GM18867 (cell line): ENCODE data around the gene CUX1.

Experiments used
- ATAC-seq: cut with Tn5 transposase; IDR thresholded peaks from one replicate; pipeline ENCODE4 v1.9.1; 2021; ENCODE audit warnings: mild to moderate bottlenecking, moderate library complexity; ENCODE audit not compliant: unreplicated experiment

The CUX1 gene

DNA sequence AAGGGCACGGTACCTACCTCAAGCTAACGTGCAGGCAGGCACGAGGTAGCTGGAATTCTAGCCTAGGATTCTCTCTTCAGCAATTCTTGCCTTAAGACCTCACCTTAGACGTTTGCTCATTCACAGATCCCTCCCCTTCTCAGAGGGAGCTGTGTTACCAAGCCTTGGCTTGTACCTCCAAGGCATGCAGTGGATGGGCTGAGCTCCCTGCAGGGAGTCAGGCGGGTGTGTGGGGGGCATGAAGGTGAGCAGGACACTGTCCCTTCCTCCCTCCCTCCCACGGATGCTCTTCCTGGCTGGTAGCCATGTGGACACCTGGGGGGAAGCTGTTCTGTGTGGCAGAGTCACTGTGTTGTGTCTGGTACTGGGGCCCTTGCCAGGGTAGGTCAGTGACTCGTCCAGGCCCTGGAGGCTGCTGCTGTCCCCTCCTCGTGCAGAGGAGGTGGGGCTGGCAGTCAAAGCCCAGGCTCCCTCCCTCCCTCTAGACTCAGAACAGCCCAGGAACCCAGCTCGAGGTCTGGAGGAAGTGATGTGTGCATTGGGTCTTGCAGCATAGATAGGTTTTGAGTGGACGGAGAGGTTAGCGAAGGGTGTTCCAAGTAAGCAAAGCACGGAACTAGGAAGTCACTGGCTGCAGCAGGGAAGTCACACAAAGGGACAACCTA is 247.1 kb downstream of the CUX1 start:
- no peak for ATAC-seq

- no peak for ATAC-seq
Measured at GRCh38 chr7:102065226-102065625, 247.8 kb downstream of the CUX1 start.

GRCh38 chr7:102066476-102066875 is 249.1 kb downstream of the CUX1 start:
- no peak for ATAC-seq

DNA sequence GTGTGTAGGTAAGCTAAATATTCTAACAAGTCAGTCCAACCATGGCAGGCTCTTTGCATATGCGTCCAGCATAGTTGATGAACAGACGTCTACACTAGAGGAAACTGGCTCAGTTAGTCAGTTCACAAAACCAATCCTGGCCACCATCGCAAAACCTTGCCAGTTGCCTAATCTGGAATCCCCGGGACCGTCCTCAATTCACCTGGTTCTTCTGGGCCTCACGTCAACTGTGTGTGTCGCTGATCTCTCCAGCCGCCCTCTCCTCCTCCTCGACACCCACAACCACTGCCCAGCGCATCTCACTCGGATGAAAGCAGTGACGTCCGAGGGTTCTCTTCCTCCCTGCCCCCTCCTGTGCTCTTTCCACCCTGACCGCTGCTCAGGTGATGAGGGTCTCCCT is 251.4 kb downstream of the CUX1 start:
- no peak for ATAC-seq

DNA sequence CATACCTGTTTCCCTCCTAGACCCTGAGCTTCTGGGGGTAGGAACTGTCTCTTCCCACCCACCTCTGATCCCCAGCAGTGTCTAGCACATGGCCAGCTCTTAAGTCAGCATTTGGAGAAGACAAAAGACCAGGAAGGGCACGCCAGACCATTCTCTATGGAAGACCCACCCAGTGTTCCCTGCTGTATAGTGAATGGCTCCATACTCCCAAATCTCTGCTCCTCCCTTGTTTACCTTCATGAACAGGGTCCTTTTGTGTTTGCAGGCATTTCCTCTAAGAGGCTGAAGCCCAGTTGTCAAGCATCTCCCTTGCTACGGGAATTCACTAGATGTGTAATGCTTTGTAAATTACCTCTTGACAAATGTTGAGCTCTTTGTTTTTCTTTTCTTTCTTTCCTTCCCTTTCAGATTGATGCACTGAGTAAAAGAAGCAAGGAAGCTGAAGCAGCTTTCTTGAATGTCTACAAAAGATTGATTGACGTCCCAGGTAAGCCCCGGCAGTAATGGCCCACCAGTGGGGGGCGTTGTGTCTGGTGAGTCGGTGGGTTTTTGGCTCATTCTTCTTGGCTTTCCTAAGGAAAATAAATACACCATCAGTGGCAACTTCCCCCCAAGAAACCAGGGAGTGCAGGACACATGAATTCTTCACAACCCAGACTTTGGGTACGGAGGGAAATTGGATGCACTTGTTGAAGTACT is 252.7 kb downstream of the CUX1 start:
- ATAC-seq = no peak

- ATAC-seq = no peak
Measured at GRCh38 chr7:102072003-102072402, 254.6 kb downstream of the CUX1 start.

GRCh38 chr7:102072636-102073209 is 255.3 kb downstream of the CUX1 start:
- no peak for ATAC-seq

- no peak for ATAC-seq
Measured at GRCh38 chr7:102073931-102074880, 256.8 kb downstream of the CUX1 start.

DNA sequence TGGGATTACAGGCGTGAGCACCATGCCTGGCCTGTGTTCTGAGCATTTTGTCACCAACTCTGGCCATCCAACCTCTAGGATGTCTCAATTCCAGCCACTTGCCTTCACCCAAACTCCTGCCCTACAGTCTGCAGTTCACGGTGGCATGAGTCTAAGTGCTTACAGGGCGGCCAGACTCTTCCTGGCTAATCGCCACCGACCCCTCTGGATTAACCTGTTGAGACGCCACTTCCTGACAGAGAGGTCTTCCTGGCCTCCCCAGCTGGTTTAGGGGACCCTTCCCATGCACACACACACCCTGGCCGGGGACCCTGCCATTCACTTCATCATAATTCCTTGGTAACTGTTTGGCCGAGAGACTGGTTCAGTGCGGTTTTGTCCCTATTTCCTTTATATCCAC is 257.7 kb downstream of the CUX1 start:
- ATAC-seq = no peak

DNA sequence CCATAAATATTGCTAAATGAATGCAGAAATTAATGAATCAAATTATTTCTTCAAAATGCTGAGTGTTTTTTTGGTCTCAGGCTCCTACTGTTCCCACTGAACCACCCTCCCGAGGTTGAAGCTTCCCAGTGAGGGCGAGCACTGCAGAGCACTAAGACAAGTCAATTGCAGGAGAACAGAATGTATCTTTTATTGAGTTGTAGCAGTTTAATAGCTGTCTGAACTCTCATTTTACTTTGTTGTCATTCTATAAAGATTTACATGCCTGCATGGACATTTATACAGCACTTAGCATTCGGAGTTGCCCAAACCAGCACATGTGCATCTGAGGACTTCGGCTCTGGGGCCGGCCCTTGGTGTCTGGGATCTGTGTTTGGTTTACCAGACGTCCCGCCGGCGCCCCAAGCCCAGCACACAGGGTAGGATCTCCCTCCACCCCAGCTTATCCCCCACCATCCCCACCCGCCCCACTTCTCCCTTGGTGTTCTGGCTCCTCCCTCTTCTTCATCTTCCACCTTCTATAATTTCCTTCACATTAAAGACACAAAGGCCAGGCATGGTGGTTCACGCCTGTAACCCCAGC is 258.2 kb downstream of the CUX1 start:
- no peak for ATAC-seq

DNA sequence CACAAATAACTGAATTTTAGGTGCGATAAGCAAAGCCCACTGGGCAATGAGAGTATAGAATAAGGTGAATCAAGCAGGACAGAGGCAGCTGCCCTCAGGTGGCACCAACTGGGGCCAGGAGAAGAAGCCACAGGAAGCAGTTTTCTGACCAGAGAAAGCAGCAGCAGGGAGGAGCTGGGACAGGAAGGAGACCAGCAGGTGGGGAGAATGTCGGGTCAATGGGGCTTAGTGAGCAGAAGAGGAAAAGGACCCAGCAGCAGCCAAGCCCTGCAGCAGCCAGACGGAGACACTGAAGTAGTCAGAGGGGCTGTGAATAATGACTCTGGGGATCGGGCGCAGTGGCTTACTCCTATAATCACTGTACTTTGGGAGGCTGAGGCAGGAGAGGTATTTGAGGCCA is 259.7 kb downstream of the CUX1 start:
- no peak for ATAC-seq

GRCh38 chr7:102079140-102080018 is 262.0 kb downstream of the CUX1 start:
- ATAC-seq = no peak

DNA sequence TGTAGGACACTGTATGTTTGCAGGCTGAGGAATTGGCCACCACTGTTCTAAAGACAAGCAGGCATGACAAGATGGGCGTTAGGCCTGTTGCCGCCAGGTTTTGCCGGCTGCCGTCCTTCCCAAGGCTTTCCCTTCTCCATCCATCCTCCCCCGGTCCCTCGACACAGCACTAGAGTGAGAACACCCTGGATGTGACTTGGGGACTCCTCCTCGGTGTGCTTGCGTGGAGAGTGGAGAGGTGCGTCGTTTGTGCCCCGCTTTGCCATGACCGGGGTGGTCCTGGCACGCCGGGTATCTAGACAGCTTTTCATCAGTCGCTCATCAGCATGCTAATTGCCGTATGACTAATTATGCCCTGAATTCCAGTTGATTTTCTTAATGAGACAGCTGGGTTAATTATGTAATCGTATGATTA is 262.6 kb downstream of the CUX1 start:
- no peak for ATAC-seq

- no peak for ATAC-seq
Measured at GRCh38 chr7:102080434-102081243, 263.2 kb downstream of the CUX1 start.

GRCh38 chr7:102081244-102081627 is 263.8 kb downstream of the CUX1 start:
- ATAC-seq = no peak

DNA sequence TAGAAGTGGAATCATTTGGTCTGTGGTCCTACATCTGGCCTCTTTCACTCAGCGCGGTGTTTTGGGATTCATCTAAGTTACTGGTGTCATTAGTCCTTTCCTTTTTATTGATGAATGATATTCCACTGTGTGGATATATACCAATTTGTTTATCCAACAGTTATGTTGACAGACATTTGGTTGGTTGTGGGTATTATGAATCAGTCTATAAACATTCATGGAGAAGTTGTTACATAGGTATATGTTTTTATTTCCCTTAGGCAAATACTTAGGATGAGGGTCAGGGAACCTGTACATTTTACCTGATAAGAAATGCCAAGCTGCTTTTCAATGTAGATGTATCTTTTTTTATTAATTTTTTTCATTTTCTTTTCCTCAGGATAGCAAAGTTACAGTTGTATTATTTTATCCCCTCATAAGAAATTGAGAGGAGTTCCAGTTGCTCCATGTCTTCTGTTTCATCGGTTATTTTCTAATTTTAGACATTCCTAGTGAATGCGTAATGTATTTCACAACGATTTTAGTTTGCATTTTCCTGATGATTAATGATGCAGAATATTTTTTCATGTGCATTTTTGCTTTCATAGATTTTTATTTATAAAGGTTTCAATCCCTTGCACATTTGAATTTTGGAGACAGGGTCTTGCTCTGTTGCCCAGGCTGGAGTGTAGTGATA is 265.4 kb downstream of the CUX1 start:
- no peak for ATAC-seq

- no peak for ATAC-seq
Measured at GRCh38 chr7:102085218-102085772, 267.9 kb downstream of the CUX1 start.
